Stimulated activated CD8-positive, alpha-beta memory T cell treated with anti-CD3 and anti-CD28 coated beads, Interleukin-4, amount 100 ng/mL, for 4 hours (primary cell): ENCODE data around the gene GPC5.

Source experiments
- DNase-seq, 2 donors: peaks; one replicate each; pipeline ENCODE4 v3.0.0-alpha.2; 2020; ENCODE audit warnings: low read depth in 2 of 2, low spot score in 1 of 2

GPC5 gene

DNA sequence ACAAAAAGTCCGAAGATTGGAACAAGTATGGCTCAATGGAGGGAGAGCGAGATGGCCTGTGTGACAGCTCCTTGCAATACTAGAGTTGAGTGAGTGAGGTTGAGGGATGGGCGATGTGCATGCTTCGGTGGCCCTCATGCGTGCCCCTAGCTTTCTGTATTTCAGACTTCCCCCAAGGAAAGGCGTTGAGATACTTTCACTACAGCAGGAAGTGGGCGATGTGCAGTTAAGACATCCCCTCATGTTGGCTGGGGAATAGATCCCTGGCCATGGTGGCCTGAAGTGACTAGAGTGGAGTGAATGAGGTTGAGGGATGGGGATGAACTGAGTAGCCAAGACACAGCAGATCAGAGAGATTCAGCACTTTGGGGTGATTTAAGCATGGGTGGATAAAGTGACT is 1194.3 kb downstream of the GPC5 start:
- DNase-seq = no peak

DNA sequence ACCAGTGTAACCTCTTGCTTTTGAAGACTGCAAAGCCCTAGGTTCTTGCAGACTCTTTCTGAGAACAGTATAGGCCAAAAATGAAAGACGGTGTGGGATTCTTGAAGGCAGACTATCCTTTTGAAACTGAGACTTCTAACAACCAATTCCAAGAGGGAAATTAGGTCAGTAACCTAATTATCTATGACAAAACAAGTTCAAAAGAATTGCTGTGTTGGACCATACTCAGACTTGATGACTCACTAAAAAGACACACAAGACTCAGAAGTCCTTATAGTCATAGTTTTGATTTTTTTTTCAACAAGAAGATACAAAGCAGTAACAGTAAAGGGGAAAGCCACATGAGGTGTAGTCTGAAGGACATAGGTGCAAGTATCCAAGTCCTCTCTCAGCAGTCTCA is 1204.1 kb downstream of the GPC5 start:
- DNase-seq = no peak

DNA sequence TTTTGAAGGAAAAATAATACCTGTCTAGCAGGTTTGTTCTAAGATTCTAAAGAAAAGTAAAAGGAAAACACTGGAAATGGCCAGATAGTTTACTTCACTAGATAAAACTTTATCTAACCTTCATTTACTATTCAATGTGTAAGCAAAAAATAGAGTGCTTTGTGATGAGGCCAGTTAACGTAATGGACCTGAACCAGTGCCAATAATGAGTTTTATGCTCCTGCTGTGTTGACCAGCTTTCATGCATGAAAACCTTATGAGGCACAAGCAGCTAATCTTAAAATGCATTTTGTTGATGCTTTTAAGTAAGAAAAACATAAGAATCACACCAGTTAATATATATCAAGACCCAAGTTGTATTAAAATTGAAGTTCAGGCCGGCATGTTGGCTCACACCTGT is 1211.0 kb downstream of the GPC5 start:
- DNase-seq = no peak

- DNase-seq = no peak
Observed at GRCh38 chr13:92612892-92613291, 1214.5 kb downstream of the GPC5 start.

- DNase-seq = no peak
Observed at GRCh38 chr13:92613921-92614320, 1215.5 kb downstream of the GPC5 start.

DNA sequence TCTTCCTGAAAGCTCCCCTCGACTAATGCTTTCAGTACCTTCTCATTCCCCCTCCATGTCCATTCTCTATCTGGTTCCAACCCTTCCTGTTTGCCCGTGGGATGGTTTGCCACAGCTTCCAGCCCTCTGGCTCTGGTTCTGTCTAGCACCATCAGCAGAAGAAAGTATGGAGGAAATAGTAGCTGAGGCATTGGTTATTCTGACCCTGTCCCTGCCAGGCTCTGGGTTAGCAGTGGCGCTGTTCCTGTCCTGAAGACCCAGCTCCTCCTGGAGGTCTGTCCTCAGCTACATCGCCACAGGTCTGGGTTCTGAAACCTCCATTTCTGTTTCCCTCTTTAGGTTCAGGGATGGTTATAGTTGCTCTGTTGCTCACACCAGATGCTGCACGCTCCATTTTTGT is 1223.6 kb downstream of the GPC5 start:
- no peak for DNase-seq

DNA sequence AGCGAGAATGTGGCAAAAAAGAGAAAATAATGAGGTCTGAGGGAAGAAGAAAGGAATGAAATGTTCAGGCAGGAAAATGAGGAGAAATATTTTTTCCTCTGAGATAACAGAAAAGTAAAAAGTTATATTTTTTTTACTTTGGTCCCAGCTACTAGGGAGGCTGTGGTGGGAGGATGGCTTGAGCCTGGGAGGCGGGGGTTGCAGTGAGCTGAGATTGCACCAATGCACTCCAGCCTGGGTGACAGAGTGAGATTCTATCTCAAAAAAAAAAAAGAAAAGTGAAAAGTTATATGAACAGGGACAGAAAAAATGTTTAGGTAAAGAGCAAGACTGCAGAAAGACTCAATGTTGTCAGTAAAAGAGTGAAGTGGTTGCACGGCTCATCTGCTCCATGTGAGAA is 1224.5 kb downstream of the GPC5 start:
- no peak for DNase-seq

- no peak for DNase-seq
Observed at GRCh38 chr13:92626274-92626673, 1227.9 kb downstream of the GPC5 start.

- DNase-seq = no peak
Observed at GRCh38 chr13:92640936-92641335, 1242.5 kb downstream of the GPC5 start.

GRCh38 chr13:92649140-92649813 is 1250.9 kb downstream of the GPC5 start:
- DNase-seq = no peak

GRCh38 chr13:92656103-92656502 is 1257.7 kb downstream of the GPC5 start:
- DNase-seq = no peak

DNA sequence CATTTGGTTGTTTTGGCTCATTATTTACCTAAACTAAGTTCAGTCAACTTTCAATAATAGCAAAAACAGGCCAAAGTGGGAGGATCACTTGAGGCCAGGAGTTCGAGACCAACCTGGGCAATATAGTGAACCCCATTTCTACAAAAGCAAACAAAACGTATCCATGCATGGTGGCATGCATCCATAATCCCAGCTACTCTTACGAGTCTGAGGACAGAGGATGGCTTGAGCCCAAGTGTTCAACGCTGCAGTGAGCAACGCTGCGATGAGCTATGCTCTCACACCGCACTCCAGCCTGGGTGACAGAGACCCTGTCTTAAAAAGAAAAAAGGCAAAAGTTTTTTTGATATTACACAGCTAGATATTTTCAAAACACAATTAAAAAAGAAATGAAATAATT is 1258.2 kb downstream of the GPC5 start:
- no peak for DNase-seq

- no peak for DNase-seq
Observed at GRCh38 chr13:92657565-92657964, 1259.1 kb downstream of the GPC5 start.

DNA sequence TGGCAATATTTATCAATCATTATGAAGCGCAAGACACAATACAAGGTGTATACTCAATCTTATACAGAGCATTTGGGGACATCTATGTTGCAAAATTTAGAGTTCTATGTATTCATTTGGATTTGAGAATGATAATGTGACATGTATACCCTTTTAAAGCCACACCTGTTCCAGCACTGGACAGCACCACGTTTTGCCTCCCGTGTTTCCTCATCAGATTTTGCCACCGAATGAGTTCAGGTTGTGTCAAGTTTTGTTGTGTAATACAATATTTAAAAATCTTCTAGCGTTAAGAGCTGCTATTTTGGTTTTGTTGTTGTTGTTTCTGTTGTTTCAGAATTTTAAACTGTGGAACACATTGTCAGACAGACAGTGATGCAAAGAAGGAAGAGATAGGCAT is 1259.9 kb downstream of the GPC5 start:
- DNase-seq = no peak

GRCh38 chr13:92661406-92661805 is 1263.0 kb downstream of the GPC5 start:
- no peak for DNase-seq

DNA sequence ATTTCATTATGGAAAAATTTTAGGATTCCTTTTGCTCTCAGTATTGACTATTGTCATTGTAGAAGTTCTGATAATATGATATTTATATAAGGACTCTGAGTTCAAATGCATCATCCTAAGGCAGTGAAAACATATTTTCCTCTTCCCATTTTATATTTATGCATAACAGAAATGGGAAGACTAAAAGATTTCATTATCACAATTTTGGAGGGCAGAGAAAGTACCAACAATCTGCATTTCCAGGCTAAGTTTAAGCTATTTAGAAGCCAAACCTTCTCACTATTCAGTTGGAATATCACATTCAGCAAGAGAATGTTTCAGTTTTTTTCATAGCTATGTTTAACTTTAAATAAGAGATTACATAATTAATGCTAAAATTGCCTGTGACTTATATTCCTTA is 1269.7 kb downstream of the GPC5 start:
- no peak for DNase-seq

DNA sequence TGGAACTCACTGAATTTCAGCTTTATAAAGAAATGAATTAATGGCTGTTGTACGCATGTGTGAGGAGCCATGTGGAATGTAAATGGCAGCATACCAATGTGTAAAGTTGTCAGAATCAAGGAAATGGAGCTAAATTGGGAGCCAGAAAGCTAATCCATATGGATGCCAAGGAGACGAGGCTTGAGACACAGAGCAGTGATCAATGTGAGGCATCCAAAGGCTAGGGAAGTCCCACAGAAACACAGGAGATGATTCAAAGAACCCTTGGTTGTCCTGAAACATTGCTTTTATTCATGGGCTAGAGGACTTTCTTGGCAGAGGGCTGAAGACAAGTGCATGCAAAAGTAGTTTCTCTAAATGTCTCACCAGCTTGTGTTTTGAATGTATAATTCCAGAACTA is 1271.7 kb downstream of the GPC5 start:
- DNase-seq = no peak

DNA sequence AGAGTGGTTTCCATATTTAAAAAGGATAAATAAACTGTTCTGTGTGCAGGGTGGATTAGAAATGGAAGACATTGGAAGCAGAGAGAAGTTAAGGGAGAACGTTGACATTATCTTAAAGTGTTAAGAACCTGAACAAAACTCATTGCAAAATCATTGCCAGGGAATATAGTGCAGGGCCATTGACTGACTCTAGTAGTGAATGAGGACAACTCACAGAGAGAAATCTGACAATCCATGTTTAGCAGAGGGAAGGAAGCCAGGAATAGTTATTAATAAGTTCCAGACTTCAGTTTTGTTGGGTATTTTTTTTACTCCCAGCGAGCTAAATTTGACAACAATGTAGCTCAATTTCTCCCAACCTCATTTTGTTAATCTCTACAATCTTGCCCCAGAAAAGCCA is 1273.4 kb downstream of the GPC5 start:
- no peak for DNase-seq

DNA sequence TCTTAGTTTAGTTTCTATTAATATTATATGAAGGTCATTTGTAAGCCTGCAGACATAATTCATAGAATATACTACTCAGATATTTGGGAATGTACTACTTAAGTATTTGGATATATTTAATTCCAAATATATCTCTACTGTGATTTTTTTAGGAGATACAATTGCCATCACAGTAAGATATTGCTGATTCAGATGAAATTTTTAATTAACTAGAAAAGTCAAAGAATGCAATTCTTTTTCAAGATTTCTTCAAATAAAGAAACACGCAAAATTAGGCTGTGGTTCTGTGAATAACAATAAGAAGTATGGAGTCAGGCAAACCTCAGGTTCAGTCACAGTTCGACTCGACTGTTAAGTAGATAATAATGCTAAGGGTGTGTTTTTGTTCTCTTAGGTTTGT is 1277.8 kb downstream of the GPC5 start:
- no peak for DNase-seq

- DNase-seq = no peak
Observed at GRCh38 chr13:92677571-92677970, 1279.2 kb downstream of the GPC5 start.

DNA sequence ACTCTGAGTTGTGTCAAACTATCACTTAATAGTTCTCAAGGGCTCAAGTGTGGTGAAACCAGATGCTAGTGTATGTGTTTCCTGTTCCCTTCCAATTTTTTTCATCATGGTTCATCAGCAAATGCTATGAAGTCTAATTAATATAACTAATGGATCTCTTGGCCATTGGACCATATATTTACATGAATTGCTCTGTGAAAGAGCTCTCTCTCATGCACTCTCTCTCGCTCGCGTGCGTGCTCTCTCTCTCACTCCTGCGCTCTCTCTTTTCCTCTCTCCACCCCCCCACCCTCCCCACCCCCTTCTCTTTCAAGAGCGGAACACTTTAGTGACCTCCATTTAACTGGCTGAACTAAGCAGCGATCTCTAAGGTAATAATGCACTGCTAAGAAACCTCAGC is 1281.2 kb downstream of the GPC5 start:
- DNase-seq = no peak

DNA sequence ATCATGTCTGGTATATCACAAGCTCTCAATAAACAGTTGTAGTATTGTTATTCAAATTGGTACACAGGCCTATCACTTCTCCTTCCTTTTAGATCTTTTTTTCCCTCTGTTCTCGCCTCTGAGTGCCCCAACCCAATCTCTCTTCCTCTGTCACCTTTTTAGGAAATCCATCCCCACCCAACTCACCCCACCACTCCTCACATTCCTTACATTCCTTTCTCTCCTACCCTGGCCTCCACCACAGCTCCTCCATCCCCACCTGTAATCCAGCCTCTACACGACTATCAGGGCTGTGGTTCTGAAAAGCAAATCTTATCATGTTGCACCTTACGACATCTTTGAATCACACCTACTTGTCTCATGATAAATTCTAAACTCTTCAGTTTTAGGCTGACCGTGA is 1282.8 kb downstream of the GPC5 start:
- DNase-seq = no peak

DNA sequence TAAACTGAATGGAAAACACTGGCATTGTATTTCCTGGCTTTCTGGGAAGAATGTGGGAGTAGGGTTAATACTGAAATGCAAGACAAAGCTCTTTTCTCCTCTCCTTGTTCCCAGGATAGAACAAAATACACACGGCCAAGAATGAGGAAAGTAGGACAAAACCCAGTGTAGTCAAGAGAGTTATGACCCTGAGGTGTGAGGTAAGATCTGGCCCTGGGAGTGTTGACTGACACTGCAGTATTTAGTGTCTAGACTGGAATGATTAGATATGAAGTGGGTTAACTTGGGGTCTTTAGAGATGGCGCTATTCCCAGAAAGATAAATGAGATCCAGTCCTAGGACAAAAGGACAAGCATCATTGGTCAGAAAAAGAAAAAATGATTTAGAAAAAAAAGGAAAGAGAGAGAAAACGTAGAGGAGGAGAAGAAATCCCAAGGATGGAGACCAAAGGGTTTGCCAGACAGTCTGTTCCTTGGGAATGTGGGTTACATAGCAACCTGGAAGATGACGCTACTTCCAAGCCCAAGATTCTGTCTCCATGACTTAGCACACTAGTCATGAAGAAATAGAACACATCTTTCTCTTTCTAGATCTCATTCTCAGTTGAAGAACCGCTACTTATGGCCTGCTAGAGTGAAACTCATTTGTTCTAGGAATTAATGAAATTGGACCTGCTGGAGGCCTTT is 1284.6 kb downstream of the GPC5 start:
- DNase-seq = no peak
